Neural cell (in vitro differentiated cells): Measurements from ENCODE around the gene WBP4. TPM values are rescaled to one million over a fixed set of nuclear protein-coding genes. Genes with fewer than 3 reads are reported as not detected.

Experiments
- H2AFZ ChIP-seq: fragments of 200-600, 300-800 bp; sonication (generic), shearing (Covaris generic); 2 replicates; pipeline ENCODE4 v1.6.0; 2014; ENCODE audit warnings: low read depth, mild to moderate bottlenecking, antibody characterized with exemption, low read length, moderate library complexity
- H3F3A ChIP-seq: fragments of 200-600 bp; shearing (Covaris generic); 2 replicates; pipeline ENCODE4 v1.6.1; 2016; ENCODE audit warnings: mild to moderate bottlenecking, moderate library complexity, mixed read lengths, antibody characterized with exemption, low read length; ENCODE audit not compliant: insufficient read depth, poor library complexity, severe bottlenecking
- H3K27ac ChIP-seq: fragments of 200-600, 300-800 bp; sonication (generic), shearing (Covaris generic); 2 replicates; pipeline ENCODE4 v1.5.1; 2014; ENCODE audit warnings: mild to moderate bottlenecking, low read length, moderate library complexity
- H3K27me3 ChIP-seq: fragments of 300-800, 200-600 bp; sonication (generic), shearing (Covaris generic); 2 replicates; pipeline ENCODE4 v1.6.0; 2014; ENCODE audit warnings: mild to moderate bottlenecking, low read depth, low read length, moderate library complexity; ENCODE audit not compliant: insufficient read depth
- H3K36me3 ChIP-seq: fragments of 300-800, 200-600 bp; sonication (generic), shearing (Covaris generic); 2 replicates; pipeline ENCODE4 v1.5.1; 2014; ENCODE audit warnings: mild to moderate bottlenecking, antibody characterized with exemption, low read length, moderate library complexity; ENCODE audit not compliant: insufficient read depth
- H3K4me2 ChIP-seq: fragments of 300-800, 200-600 bp; sonication (generic), shearing (Covaris generic); 2 replicates; pipeline ENCODE4 v1.6.0; 2014; ENCODE audit warnings: mild to moderate bottlenecking, low read length
- H3K4me3 ChIP-seq: fragments of 300-800, 200-600 bp; sonication (generic), shearing (Covaris generic); 2 replicates; pipeline ENCODE4 v1.5.1; 2014; ENCODE audit warnings: mild to moderate bottlenecking, low read length, moderate library complexity
- H3K79me2 ChIP-seq: fragments of 200-600 bp; shearing (Covaris generic); replicated peaks from 2 replicates; pipeline ENCODE4 v1.6.0; 2014; ENCODE audit warnings: mild to moderate bottlenecking, low read length, moderate library complexity; ENCODE audit not compliant: insufficient read depth
- H3K9ac ChIP-seq: fragments of 300-800, 200-600 bp; sonication (generic), shearing (Covaris generic); 2 replicates; pipeline ENCODE4 v1.6.1; 2016; ENCODE audit warnings: mild to moderate bottlenecking, low read length, mixed read lengths
- H3K9me2 ChIP-seq: fragments of 200-600 bp; shearing (Covaris generic); 2 replicates; pipeline ENCODE4 v1.6.1; 2016; ENCODE audit warnings: mild to moderate bottlenecking, low read length, mixed read lengths; ENCODE audit not compliant: insufficient read depth
- H3K9me3 ChIP-seq: fragments of 200-600, 300-800 bp; sonication (generic), shearing (Covaris generic); 2 replicates; pipeline ENCODE4 v1.6.1; 2016; ENCODE audit warnings: mild to moderate bottlenecking, mixed run types, low read length, moderate library complexity, mixed read lengths
- H4K20me1 ChIP-seq: fragments of 200-600 bp; shearing (Covaris generic); 2 replicates; pipeline ENCODE4 v1.6.1; 2016; ENCODE audit warnings: mild to moderate bottlenecking, mixed run types; ENCODE audit not compliant: insufficient read depth
- EP300 ChIP-seq: fragments of 450-650 bp; conservative IDR thresholded peaks from 2 replicates; pipeline ENCODE4 v1.6.1; 2014; ENCODE audit warnings: antibody characterized with exemption, mild to moderate bottlenecking, moderate library complexity; ENCODE audit not compliant: poor library complexity, severe bottlenecking
- EZH2 ChIP-seq: fragments of 200-600, 300-800 bp; shearing (Covaris generic), sonication (generic); IDR thresholded peaks from 2 replicates; pipeline ENCODE4 v1.6.1; 2014; ENCODE audit warnings: antibody characterized with exemption, low read length, borderline replicate concordance, mild to moderate bottlenecking; ENCODE audit not compliant: insufficient read depth, poor library complexity, severe bottlenecking
- MXI1 ChIP-seq: fragments of 450-650 bp; conservative IDR thresholded peaks from 2 replicates; pipeline ENCODE4 v1.6.1; 2014; ENCODE audit warnings: antibody characterized with exemption, mild to moderate bottlenecking; ENCODE audit not compliant: poor library complexity, severe bottlenecking
- POLR2AphosphoS5 ChIP-seq: IDR thresholded peaks from 2 replicates; pipeline ENCODE4 v1.6.1; 2012
- RAD21 ChIP-seq: fragments of 450-650 bp; conservative IDR thresholded peaks from 2 replicates; pipeline ENCODE4 v1.6.1; 2014; ENCODE audit warnings: antibody characterized with exemption, mild to moderate bottlenecking, moderate library complexity
- SMC3 ChIP-seq: fragments of 450-650 bp; conservative IDR thresholded peaks from 2 replicates; pipeline ENCODE4 v1.6.1; 2014; ENCODE audit warnings: antibody characterized with exemption, mild to moderate bottlenecking, moderate library complexity; ENCODE audit not compliant: poor library complexity
- TAF1 ChIP-seq: IDR thresholded peaks from 2 replicates; pipeline ENCODE4 v1.6.1; 2012; ENCODE audit warnings: low read depth
- polyA plus RNA-seq: library from polyadenylated mRNA; depleted of rRNA; stranded (reverse); fragments of >200 nt; gene quantifications from 2 replicates; pipeline ENCODE4 v1.2.3, GENCODE V29; 2014
- TF ChIP-seq, protein P1 (sequence below): IDR thresholded peaks from 2 replicates; pipeline ENCODE4 v1.6.1; 2012; ENCODE audit warnings: borderline replicate concordance
- TF ChIP-seq, protein P2 (sequence below): fragments of 450-650 bp; IDR thresholded peaks from 2 replicates; pipeline ENCODE4 v1.5.1; 2014; ENCODE audit warnings: antibody characterized with exemption, mild to moderate bottlenecking, moderate library complexity; ENCODE audit not compliant: poor library complexity, severe bottlenecking

WBP4 gene
- polyA plus RNA-seq, 1 donor from 2014 or later: 19.0 TPM

DNA sequence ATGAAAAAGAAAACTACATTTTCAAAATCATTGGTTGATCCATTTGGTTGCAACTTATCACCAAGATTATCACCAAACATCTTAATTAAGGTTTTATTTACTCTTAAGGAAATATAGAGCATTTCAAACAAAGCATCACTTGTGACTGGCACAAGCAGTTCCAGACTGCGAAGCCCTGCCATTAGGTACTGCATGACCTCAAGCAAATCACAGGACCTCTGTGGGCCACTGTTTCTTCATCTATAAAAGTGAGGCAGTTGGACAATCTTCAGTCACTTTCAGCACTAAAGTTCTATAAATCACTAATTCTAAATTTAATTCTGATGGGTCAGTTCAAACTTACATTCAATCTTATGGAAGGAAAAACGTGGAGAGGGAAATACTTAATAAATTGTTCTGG lies 44.1 kb upstream of the WBP4 start:
- H3K79me2 ChIP-seq: no peaks in the 10 kb centered on the region
- no peaks in the 10 kb centered on the region for H3K36me3 ChIP-seq

DNA sequence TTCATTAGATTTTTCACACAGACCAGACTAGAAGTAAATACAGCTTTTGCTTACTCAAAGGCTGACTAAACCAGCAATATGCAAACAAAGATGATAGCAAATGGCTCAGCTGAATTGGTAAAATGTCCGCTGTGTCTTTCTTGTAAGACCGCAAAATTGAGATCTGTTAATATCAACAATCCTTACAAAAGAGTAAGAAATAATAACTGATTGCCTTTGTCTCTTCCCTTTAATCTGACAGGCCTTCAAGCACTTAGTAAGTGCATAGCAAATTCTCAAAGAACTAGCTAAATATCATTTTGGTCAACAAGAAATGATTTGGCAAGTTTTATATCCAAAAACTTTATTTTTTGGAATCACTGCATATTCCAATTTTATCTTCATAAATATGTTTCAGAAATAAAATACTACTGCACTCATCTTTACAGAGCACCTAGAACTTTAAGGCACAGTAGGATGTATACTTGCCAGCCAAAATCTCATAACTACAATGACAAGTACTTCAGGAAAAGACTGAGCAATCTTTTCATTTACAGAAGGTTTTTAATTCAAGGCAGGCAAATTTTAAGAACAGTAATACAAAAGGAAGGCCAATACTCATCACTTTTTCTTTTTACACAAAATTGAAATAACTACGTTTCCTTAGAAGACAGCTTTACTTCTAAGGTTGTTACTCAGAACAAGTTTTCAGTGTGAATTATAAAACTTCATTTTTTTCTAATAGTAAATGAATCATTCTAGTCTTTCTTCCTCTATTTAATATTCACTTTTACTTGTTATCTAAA lies 43.3 kb upstream of the WBP4 start:
- Histone ChIP-seq H3K79me2 (no peaks in the 10 kb centered on the region), H3K27ac (no peak overlapping the region)

More for the DNA sequence above, 44.1 kb upstream of the WBP4 start:
- Histone ChIP-seq H3K9me3 (no peaks in the 10 kb centered on the region), H3K27me3 (no peaks in the 10 kb centered on the region), H3K4me2 (no peak overlapping the region), H3F3A (no peaks in the 10 kb centered on the region), H3K9me2 (no peaks in the 10 kb centered on the region), H2AFZ (no peak overlapping the region), H3K9ac (no peak overlapping the region), H3K4me3 (no peak overlapping the region), H3K27ac (no peak overlapping the region), H4K20me1 (no peaks in the 10 kb centered on the region)
- TF ChIP-seq, protein P1, sequence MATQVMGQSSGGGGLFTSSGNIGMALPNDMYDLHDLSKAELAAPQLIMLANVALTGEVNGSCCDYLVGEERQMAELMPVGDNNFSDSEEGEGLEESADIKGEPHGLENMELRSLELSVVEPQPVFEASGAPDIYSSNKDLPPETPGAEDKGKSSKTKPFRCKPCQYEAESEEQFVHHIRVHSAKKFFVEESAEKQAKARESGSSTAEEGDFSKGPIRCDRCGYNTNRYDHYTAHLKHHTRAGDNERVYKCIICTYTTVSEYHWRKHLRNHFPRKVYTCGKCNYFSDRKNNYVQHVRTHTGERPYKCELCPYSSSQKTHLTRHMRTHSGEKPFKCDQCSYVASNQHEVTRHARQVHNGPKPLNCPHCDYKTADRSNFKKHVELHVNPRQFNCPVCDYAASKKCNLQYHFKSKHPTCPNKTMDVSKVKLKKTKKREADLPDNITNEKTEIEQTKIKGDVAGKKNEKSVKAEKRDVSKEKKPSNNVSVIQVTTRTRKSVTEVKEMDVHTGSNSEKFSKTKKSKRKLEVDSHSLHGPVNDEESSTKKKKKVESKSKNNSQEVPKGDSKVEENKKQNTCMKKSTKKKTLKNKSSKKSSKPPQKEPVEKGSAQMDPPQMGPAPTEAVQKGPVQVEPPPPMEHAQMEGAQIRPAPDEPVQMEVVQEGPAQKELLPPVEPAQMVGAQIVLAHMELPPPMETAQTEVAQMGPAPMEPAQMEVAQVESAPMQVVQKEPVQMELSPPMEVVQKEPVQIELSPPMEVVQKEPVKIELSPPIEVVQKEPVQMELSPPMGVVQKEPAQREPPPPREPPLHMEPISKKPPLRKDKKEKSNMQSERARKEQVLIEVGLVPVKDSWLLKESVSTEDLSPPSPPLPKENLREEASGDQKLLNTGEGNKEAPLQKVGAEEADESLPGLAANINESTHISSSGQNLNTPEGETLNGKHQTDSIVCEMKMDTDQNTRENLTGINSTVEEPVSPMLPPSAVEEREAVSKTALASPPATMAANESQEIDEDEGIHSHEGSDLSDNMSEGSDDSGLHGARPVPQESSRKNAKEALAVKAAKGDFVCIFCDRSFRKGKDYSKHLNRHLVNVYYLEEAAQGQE: no peak
- TF ChIP-seq SMC3 (no peak), POLR2AphosphoS5 (no peak), EP300 (no peak), MXI1 (no peak), EZH2 (no peak), TAF1 (no peak), RAD21 (no peak)
- TF ChIP-seq, protein P2, sequence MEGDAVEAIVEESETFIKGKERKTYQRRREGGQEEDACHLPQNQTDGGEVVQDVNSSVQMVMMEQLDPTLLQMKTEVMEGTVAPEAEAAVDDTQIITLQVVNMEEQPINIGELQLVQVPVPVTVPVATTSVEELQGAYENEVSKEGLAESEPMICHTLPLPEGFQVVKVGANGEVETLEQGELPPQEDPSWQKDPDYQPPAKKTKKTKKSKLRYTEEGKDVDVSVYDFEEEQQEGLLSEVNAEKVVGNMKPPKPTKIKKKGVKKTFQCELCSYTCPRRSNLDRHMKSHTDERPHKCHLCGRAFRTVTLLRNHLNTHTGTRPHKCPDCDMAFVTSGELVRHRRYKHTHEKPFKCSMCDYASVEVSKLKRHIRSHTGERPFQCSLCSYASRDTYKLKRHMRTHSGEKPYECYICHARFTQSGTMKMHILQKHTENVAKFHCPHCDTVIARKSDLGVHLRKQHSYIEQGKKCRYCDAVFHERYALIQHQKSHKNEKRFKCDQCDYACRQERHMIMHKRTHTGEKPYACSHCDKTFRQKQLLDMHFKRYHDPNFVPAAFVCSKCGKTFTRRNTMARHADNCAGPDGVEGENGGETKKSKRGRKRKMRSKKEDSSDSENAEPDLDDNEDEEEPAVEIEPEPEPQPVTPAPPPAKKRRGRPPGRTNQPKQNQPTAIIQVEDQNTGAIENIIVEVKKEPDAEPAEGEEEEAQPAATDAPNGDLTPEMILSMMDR: no peak

More for the DNA sequence above, 43.3 kb upstream of the WBP4 start:
- no peaks in the 10 kb centered on the region for H3K27me3 ChIP-seq
- no peak overlapping the region for H2AFZ ChIP-seq
- no peaks in the 10 kb centered on the region for H3F3A ChIP-seq
- no peak overlapping the region for H3K9ac ChIP-seq
- H3K36me3 ChIP-seq: no peaks in the 10 kb centered on the region
- no peaks in the 10 kb centered on the region for H3K9me2 ChIP-seq
- no peak overlapping the region for H3K4me3 ChIP-seq
- H3K4me2 ChIP-seq: no peak overlapping the region
- H3K9me3 ChIP-seq: no peaks in the 10 kb centered on the region
- TF ChIP-seq SMC3 (no peak), MXI1 (no peak), RAD21 (no peak), EP300 (no peak), EZH2 (no peak), TAF1 (no peak), POLR2AphosphoS5 (no peak)
- TF ChIP-seq, protein P1: no peak
- TF ChIP-seq, protein P2: no peak
- H4K20me1 ChIP-seq: no peaks in the 10 kb centered on the region
